WTC11 (cell line): ENCODE data around the gene PKLR.

Source experiments
- HMGA2 ChIP-seq: fragments of 250-450 bp; sonication (Bioruptor Pico); IDR thresholded peaks from 2 replicates; pipeline ENCODE4 v1.4.0; 2021; ENCODE audit warnings: mild to moderate bottlenecking, moderate library complexity
- TF ChIP-seq, protein P1 (sequence below): fragments of 200-600 bp; IDR thresholded peaks from 2 replicates; pipeline ENCODE4 v1.8.0; 2022; ENCODE audit warnings: antibody characterized with exemption
- TF ChIP-seq, protein P2 (sequence below): sonication (generic); formaldehyde crosslinking; IDR thresholded peaks from 2 replicates; pipeline ENCODE4 v1.8.1; 2023; ENCODE audit warnings: mild to moderate bottlenecking, missing genetic modification reagents, moderate library complexity

DNA sequence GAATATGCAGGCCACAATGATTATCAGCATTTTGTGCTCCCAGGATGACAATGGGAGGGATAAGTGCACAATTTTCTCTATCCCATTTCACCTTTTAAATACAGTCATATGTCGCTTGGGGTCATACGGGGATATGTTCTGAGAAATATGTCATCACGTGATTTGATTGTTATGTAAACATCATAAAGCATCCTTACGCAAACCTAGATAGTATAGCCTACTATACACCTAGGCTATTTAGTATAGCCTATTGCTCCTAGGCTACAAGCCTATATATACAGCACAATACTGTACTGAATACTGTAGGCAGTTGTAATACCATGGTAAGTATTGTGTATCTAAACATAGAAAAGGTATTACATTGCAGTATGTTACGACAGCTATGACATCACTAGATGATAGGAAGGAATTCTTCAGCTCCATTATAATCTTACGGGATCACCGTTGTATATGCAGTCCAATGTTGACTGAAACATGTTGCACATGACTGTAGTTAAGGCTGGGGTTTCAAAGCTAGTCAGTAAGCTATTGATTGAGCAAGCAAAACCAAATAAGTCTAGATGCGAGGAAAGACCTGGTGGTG, 38.4 kb upstream of the PKLR start:
- TF ChIP-seq, protein P1, sequence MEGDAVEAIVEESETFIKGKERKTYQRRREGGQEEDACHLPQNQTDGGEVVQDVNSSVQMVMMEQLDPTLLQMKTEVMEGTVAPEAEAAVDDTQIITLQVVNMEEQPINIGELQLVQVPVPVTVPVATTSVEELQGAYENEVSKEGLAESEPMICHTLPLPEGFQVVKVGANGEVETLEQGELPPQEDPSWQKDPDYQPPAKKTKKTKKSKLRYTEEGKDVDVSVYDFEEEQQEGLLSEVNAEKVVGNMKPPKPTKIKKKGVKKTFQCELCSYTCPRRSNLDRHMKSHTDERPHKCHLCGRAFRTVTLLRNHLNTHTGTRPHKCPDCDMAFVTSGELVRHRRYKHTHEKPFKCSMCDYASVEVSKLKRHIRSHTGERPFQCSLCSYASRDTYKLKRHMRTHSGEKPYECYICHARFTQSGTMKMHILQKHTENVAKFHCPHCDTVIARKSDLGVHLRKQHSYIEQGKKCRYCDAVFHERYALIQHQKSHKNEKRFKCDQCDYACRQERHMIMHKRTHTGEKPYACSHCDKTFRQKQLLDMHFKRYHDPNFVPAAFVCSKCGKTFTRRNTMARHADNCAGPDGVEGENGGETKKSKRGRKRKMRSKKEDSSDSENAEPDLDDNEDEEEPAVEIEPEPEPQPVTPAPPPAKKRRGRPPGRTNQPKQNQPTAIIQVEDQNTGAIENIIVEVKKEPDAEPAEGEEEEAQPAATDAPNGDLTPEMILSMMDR, result no peak
- TF ChIP-seq, protein P2, sequence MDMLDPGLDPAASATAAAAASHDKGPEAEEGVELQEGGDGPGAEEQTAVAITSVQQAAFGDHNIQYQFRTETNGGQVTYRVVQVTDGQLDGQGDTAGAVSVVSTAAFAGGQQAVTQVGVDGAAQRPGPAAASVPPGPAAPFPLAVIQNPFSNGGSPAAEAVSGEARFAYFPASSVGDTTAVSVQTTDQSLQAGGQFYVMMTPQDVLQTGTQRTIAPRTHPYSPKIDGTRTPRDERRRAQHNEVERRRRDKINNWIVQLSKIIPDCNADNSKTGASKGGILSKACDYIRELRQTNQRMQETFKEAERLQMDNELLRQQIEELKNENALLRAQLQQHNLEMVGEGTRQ (CRISPR knock-in tag), result no peak
- no peak for TF ChIP-seq HMGA2
